GM12878 (cell line): ENCODE measurements around the gene ATP6V0C.

Experiments used
- CTCF ChIP-seq, 3 experiments: IDR thresholded peaks in 2 of 3; conservative IDR thresholded peaks in 1 of 3; 2 replicates each; pipeline ENCODE4 v1.5.1; 2011; ENCODE audit warnings: low read depth in 3 of 3, low read length in 3 of 3, mild to moderate bottlenecking in 3 of 3, control low read depth in 2 of 3, moderate library complexity in 2 of 3, inconsistent platforms in 1 of 3, mixed read lengths in 1 of 3; ENCODE audit not compliant: control insufficient read depth in 2 of 3, insufficient read depth in 1 of 3; ENCODE audit errors: extremely low read depth in 1 of 3
- HCFC1 ChIP-seq: fragments of 150-350 bp; IDR thresholded peaks from 2 replicates; pipeline ENCODE4 v1.6.1; 2014; ENCODE audit warnings: low read length
- HDAC2 ChIP-seq: fragments of 200-600 bp; sonication (generic); IDR thresholded peaks from 2 replicates; pipeline ENCODE4 v1.6.1; 2017
- POLR2A ChIP-seq: IDR thresholded peaks from 2 replicates; pipeline ENCODE4 v1.6.1; 2011; ENCODE audit warnings: low read depth, mild to moderate bottlenecking, low read length
- TAF1 ChIP-seq: IDR thresholded peaks from 2 replicates; pipeline ENCODE4 v1.6.1; 2011; ENCODE audit warnings: mild to moderate bottlenecking, low read depth, low read length, borderline replicate concordance
- YY1 ChIP-seq: IDR thresholded peaks from 2 replicates; pipeline ENCODE4 v1.6.1; 2011; ENCODE audit warnings: low read depth, mild to moderate bottlenecking, low read length
- TF ChIP-seq, protein P1 (sequence below): IDR thresholded peaks from 2 replicates; pipeline ENCODE4 v1.6.1; 2011; ENCODE audit warnings: low read depth, low read length, improper control_type of control experiment, borderline replicate concordance
- TF ChIP-seq, protein P2 (sequence below): IDR thresholded peaks from 2 replicates; pipeline ENCODE4 v1.6.1; 2011; ENCODE audit warnings: mild to moderate bottlenecking, low read depth, low read length, moderate library complexity; ENCODE audit not compliant: insufficient replicate concordance

DNA sequence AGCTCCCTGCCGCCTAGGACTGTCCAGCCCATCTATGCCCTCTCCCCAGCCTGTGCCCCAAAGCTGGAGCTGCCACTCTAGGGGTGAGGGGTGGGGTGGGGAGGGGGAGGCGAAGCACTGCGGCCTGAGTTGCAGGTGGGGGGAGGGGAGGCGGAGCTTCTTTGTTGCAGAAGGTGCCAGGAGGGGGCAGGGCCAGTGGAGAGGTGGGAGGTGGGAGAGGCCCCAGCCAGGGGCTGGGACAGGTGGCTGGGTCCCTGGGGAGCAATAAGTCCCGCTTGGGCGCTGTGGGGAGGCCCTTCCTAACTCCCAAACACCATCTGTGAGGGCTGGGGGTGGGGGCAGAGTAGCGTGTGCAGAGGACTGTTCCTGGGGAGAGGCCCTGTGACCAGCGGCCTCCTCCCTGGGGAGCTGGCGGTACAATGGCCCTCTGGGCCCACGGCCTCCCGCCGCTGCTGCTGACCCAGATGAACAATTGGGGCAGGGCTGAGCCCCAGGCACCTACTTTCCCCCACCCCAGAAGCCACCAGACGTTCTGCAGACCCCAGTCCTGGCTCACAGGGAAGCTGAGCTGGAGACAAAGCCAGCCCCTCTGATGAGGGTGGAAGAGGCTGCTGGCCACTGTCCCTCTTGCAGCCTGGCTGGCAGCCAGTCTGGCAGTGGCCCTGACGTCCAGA is 44.9 kb upstream of the ATP6V0C start:
- TF ChIP-seq TAF1 (no peak), HCFC1 (no peak), CTCF (IDR thresholded peaks at IDR 0.05 in 2 of 3, conservative IDR thresholded peaks at IDR 0.05 in 1 of 3; ENCODE audit: control insufficient read depth in 2 of 3, extremely low read depth in 1 of 3, insufficient read depth in 1 of 3, low read depth in 3 of 3, low read length in 3 of 3) (no peak), HDAC2 (no peak), POLR2A (no peak), YY1 (no peak)
- TF ChIP-seq, protein P1, sequence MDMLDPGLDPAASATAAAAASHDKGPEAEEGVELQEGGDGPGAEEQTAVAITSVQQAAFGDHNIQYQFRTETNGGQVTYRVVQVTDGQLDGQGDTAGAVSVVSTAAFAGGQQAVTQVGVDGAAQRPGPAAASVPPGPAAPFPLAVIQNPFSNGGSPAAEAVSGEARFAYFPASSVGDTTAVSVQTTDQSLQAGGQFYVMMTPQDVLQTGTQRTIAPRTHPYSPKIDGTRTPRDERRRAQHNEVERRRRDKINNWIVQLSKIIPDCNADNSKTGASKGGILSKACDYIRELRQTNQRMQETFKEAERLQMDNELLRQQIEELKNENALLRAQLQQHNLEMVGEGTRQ, result no peak
- TF ChIP-seq, protein P2, sequence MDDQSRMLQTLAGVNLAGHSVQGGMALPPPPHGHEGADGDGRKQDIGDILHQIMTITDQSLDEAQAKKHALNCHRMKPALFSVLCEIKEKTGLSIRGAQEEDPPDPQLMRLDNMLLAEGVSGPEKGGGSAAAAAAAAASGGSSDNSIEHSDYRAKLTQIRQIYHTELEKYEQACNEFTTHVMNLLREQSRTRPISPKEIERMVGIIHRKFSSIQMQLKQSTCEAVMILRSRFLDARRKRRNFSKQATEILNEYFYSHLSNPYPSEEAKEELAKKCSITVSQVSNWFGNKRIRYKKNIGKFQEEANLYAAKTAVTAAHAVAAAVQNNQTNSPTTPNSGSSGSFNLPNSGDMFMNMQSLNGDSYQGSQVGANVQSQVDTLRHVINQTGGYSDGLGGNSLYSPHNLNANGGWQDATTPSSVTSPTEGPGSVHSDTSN, result no peak
